ENCODE measurements around the gene PRR5L. TPM values are rescaled to one million over a fixed set of nuclear protein-coding genes. Genes with fewer than 3 reads are reported as not detected.

PRR5L gene
- total and polyA plus RNA-seq, 2 donors (not counting 1 experiment from before 2014, with no cell fraction given), result 4.0 to 5.9 TPM

DNA sequence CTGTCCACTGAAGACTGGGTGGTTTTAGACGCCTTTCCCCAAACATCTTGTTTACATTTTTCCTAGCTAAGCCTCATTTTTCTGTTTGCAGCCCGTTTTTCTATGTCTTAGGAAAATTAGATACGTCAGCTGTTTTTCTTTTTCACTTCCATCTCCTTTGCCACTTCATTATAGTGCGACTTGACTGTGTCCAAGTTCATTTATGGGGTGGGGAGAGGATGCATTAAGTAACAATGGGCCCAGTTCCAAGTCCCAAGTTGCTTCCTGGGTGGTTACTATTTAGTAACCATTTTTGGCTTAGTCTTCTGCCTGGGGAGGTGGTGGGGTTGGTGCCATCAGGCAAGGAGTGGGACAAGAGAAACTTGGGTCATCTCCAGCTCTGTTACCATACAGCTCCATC, 131.0 kb downstream of the PRR5L start:
- intact Hi-C loops (cut with micrococcal nuclease), result no loop called here
- Histone ChIP-seq H3K36me3 (replicated peaks in 1 of 2; ENCODE audit: control extremely low read depth in 1 of 2, control insufficient read depth in 1 of 2, extremely low read depth in 1 of 2, insufficient read depth in 2 of 2, low read length in 1 of 2) (no peaks in the 10 kb centered on the region), H3K4me3 (ENCODE audit: control extremely low read depth in 1 of 5, extremely low read depth in 1 of 5, insufficient read depth in 1 of 5, low read depth in 2 of 5, low read length in 4 of 5) (no peak overlapping the region), H3K4me1 (ENCODE audit: control insufficient read depth in 2 of 2, insufficient read depth in 2 of 2, low read length in 2 of 2) (no peaks in the 10 kb centered on the region), H3K4me2 (replicated peaks; ENCODE audit: low read depth, low read length, poor library complexity, severe bottlenecking) (no peak overlapping the region), H4K20me1 (ENCODE audit: control insufficient read depth, insufficient read depth, low read length, poor library complexity, severe bottlenecking) (no peaks in the 10 kb centered on the region), H3K9me3 (ENCODE audit: control extremely low read depth in 1 of 3, control insufficient read depth in 2 of 3, insufficient read depth in 1 of 3, low read length in 2 of 3) (no peaks in the 10 kb centered on the region), H2AFZ (ENCODE audit: insufficient read depth, low read depth, low read length, poor library complexity, severe bottlenecking) (no peak overlapping the region), H3K9ac (ENCODE audit: low read length) (no peak overlapping the region), H3K27ac (ENCODE audit: low read length in 2 of 2) (no peak overlapping the region), H3K79me2 (ENCODE audit: control insufficient read depth, insufficient read depth, low read length) (no peaks in the 10 kb centered on the region), H3K27me3 (replicated peaks in 1 of 4; ENCODE audit: control extremely low read depth in 1 of 4, control insufficient read depth in 3 of 4, insufficient read depth in 4 of 4, low read length in 3 of 4) (no peaks in the 10 kb centered on the region)
- TF ChIP-seq EZH2 (IDR thresholded peaks at IDR 0.05; ENCODE audit: borderline replicate concordance, insufficient read depth, low read depth, low read length, poor library complexity, severe bottlenecking), result no peak
- TF ChIP-seq, protein P1, sequence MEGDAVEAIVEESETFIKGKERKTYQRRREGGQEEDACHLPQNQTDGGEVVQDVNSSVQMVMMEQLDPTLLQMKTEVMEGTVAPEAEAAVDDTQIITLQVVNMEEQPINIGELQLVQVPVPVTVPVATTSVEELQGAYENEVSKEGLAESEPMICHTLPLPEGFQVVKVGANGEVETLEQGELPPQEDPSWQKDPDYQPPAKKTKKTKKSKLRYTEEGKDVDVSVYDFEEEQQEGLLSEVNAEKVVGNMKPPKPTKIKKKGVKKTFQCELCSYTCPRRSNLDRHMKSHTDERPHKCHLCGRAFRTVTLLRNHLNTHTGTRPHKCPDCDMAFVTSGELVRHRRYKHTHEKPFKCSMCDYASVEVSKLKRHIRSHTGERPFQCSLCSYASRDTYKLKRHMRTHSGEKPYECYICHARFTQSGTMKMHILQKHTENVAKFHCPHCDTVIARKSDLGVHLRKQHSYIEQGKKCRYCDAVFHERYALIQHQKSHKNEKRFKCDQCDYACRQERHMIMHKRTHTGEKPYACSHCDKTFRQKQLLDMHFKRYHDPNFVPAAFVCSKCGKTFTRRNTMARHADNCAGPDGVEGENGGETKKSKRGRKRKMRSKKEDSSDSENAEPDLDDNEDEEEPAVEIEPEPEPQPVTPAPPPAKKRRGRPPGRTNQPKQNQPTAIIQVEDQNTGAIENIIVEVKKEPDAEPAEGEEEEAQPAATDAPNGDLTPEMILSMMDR (IDR thresholded peaks at IDR 0.05), result no peak
- no peak for ATAC-seq (ENCODE audit: low read depth)
- ChIA-PET POLR2A (no interaction called here), CTCF (no interaction called here)
- Mint-ChIP-seq H3K9me3 (ENCODE audit: insufficient read depth) (no peaks in the 10 kb centered on the region), H3K27ac (no peak overlapping the region), H3K4me1 (no peaks in the 10 kb centered on the region), H3K4me3 (no peak overlapping the region), H3K27me3 (peaks cover 10% of the 10 kb centered on the region)
- DNase-seq, result no peak
- WGBS (ENCODE audit: insufficient coverage), result no CpG with 5 or more reads among the region's 4 CpGs

- Histone ChIP-seq H3K79me2 (ENCODE audit: control insufficient read depth, insufficient read depth, low read length) (no peaks in the 10 kb centered on the region), H4K20me1 (ENCODE audit: control insufficient read depth, insufficient read depth, low read length, poor library complexity, severe bottlenecking) (no peaks in the 10 kb centered on the region), H3K4me3 (ENCODE audit: control extremely low read depth in 1 of 5, extremely low read depth in 1 of 5, insufficient read depth in 1 of 5, low read depth in 2 of 5, low read length in 4 of 5) (no peak overlapping the region), H3K27me3 (replicated peaks in 1 of 4; ENCODE audit: control extremely low read depth in 1 of 4, control insufficient read depth in 3 of 4, insufficient read depth in 4 of 4, low read length in 3 of 4) (no peaks in the 10 kb centered on the region), H3K9me3 (ENCODE audit: control extremely low read depth in 1 of 3, control insufficient read depth in 2 of 3, insufficient read depth in 1 of 3, low read length in 2 of 3) (no peaks in the 10 kb centered on the region), H2AFZ (ENCODE audit: insufficient read depth, low read depth, low read length, poor library complexity, severe bottlenecking) (no peak overlapping the region), H3K4me1 (ENCODE audit: control insufficient read depth in 2 of 2, insufficient read depth in 2 of 2, low read length in 2 of 2) (no peaks in the 10 kb centered on the region), H3K27ac (ENCODE audit: low read length in 2 of 2) (no peak overlapping the region), H3K9ac (ENCODE audit: low read length) (no peak overlapping the region), H3K4me2 (replicated peaks; ENCODE audit: low read depth, low read length, poor library complexity, severe bottlenecking) (no peak overlapping the region), H3K36me3 (replicated peaks in 1 of 2; ENCODE audit: control extremely low read depth in 1 of 2, control insufficient read depth in 1 of 2, extremely low read depth in 1 of 2, insufficient read depth in 2 of 2, low read length in 1 of 2) (no peaks in the 10 kb centered on the region)
- 100% methylated on average over 1 of the region's 3 CpGs for WGBS (ENCODE audit: insufficient coverage)
- ChIA-PET CTCF (no interaction called here), POLR2A (no interaction called here)
- Mint-ChIP-seq H3K27ac (no peak overlapping the region), H3K9me3 (ENCODE audit: insufficient read depth) (no peaks in the 10 kb centered on the region), H3K4me3 (no peak overlapping the region), H3K27me3 (peaks cover 8% of the 10 kb centered on the region), H3K4me1 (no peaks in the 10 kb centered on the region)
- intact Hi-C loops (cut with micrococcal nuclease), result no loop called here
- ATAC-seq (ENCODE audit: low read depth) (no peak), DNase-seq (no peak)
- TF ChIP-seq, protein P1 (IDR thresholded peaks at IDR 0.05), result no peak
- TF ChIP-seq EZH2 (IDR thresholded peaks at IDR 0.05; ENCODE audit: borderline replicate concordance, insufficient read depth, low read depth, low read length, poor library complexity, severe bottlenecking), result no peak
These were observed 131.8 kb downstream of the PRR5L start for GRCh38 chr11:36427876-36428275.
